NCI-H2107 treated with DMSO at 0.1 percent for 48 hours (cell line): ENCODE data around the gene KDM6A.
"Not testable (repeated sequence)": the region's sequence is repeated elsewhere in the genome, so short reads cannot be mapped to it uniquely, and the experiment has no call there.

Experiments
- DNase-seq: peaks from one replicate; lab custom pipeline; 2025; ENCODE audit not compliant: unreplicated experiment; lab: John Stamatoyannopoulos, UW

The KDM6A gene

DNA sequence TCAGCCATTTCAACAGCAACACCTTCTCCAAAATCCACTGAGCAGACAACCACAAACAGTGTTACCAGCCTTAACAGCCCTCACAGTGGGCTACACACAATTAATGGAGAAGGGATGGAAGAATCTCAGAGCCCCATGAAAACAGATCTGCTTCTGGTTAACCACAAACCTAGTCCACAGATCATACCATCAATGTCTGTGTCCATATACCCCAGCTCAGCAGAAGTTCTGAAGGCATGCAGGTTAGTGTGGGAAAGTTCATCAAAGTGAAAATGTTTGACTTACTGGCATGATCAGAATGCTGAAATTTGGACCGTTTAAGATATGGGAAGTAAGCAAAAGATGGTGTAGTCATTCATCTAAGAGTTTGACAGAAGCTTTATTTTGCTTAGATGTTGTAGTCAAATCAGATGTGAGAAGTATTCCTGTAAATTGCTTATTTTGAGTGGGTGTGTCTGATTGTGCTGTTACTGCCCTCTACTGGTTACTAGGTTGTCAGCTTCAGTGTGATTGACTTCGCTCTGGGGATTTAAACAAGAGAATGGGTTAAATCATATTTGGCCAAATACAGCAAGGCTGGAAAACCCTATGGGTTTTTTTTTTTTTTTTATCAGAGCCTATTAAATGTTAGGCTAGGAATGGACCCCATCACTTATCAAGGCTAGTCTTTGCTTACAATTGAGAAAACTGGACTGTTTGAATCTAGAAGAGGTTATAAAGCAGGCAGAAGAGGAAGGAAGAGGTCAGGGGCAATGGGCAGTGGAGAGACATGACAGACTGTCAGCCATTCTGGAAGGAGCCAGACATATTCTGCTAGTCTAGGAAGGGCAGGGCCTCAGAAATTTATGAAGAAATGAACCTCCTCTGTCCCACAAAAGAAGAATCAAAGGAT is 197.4 kb downstream of the KDM6A start:
- peak; percentile 20 for DNase-seq

GRCh38 chrX:45073011-45073410 is 200.0 kb downstream of the KDM6A start:
- not testable (repeated sequence) for DNase-seq

DNA sequence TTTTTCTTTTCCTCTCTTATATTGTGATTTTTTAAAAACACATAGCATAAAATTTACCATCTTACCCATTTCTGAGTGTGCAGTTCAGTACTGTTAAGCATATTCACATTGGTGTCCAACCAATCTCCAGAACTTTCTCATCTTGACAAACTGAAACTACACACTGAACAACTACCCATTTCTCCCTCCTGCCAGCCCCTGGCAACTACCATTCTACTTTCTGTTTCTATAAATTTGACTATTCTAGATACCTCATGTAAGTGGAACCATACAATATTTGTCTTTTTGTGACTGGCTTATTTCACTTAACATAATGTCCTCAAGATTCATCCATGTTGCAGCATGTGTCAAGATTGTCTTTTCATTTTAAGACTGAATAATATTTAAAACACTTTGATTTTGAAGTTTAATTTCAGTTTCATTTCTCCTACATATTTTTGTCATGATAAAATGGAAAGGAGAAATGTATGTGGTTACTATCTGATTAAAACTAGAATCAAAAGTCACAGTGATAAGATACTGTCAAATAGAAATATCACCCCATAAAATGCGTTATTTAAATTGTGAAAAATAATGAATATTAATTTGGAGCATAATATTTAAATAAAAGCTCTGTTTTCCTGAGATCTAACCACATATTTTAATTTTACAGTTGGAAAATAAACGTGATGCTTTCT is 204.9 kb downstream of the KDM6A start:
- DNase-seq: no peak

GRCh38 chrX:45083314-45083713 is 210.3 kb downstream of the KDM6A start:
- DNase-seq: no peak

- no peak for DNase-seq
These were observed 237.5 kb downstream of the KDM6A start for GRCh38 chrX:45110494-45110893.

GRCh38 chrX:45126158-45126557 is 253.2 kb downstream of the KDM6A start:
- no peak for DNase-seq

DNA sequence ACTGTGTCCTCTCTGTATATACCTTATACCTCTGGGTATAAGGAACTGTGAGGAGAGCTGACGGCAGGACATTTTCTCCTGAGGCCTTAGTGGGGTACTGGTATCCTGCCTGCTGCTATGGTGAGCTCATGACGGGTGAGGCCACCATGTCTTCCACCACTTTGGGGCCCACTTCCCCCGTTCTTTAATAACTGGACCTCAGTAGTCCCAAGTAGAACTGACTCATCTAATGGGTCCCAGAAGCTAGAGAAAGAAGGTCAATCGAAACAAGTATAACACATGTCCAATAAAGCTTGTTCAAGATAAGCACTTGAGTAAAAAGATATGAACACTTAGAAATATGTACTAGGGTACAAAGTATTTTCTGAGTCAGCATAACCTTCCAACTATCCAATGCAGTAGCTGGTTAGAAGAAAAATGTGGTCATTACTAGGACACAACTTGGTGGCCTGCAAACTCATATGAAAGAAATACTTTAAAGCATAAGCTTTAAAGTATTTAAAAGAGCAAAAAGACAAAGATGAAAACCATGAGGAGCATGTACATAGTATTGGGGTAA is 256.0 kb downstream of the KDM6A start:
- DNase-seq: no peak

DNA sequence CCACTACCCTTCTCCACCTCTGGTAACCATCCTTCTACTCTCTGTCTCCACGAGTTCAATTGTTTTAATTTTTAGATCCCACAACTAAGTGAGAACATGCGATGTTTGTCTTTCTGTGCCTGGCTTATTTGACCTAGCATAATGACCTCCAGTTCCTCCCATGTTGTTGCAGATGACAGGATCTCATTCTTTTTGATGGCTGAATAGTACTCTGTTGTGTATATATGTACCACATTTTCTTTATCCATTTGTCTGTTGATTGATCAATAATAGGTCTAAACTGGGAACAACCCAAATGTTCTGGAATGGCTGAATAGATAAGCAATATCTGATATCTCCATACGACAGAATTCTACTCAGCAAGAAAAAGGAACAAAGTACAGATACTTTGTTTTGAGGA is 260.5 kb downstream of the KDM6A start:
- DNase-seq: no peak

DNA sequence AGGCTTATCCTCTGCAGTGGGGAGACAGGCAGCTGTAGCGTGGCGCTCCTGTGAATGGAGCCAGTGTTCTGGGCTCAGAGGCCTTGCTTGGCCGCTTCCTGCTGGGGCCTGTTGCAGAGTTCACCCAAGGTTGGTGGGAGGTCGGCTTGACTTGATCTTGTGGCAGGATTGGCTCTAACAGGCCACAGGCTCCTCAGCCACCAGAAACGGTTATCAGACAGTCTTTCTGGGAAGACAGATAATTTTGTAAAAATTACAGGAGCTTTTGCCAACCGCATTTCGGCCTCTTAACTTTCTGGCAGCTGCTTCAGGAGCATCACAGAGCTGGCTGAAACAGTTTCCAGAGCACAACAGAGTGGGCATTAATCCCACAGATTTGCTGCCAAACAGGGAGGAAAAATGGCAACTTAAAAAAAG is 261.3 kb downstream of the KDM6A start:
- no peak for DNase-seq

DNA sequence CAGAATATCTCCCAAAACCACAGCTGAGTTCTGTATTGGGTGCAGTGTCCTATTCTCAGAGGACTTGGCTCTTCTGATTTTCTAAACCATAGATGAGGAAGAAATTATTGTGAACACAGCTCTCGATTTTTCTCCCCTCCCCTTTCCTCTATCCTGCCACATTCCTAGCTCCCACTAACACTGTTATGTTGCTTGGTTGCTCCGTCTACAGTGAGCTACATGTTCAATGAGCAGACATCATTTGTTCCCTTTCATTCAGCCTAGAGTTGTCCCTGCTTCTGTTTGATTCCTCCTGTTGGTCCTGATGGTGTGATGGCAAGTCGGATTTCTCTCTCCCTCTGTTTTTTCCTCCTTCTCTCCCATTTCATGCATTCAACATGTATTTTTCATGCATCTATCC is 261.8 kb downstream of the KDM6A start:
- DNase-seq: no peak

GRCh38 chrX:45135391-45136075 is 262.5 kb downstream of the KDM6A start:
- DNase-seq: not testable (repeated sequence)

DNA sequence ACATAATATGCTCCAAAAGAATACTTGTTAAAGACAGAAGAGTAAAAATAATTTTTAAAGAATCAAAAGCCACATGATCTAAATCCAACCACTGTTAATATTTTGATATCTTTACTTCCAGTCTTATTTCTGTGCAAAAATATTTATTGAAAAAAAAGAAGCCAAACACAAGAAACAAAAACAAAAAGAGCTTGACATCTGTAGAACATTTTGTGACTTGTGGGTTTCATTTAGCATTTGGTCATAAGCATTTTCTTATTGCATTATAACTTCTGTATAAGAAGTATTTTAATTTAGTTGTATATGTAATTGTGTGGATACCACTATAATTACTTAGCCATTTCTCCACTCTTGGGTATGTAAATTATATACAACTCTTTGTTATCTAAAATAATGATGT is 264.5 kb downstream of the KDM6A start:
- DNase-seq: no peak

DNA sequence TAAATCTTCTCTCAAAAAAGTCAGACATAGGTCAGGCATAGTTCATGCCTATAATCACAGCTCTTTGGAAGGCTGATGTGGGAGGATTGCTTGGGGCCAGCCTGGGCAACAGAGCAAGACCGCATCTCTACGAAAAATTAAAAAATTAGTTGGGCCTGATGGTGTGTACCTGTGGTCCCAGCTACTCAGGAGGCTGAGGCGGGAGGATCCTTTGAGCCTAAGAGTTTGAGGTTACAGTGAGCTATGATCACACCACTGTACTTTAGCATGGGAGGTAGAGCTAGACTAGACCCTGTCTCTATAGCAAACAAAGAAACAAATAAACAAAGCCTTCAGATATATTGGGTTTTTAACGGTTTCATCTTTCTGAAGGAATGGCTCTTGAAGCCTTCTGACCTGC is 265.5 kb downstream of the KDM6A start:
- DNase-seq: no peak

GRCh38 chrX:45140812-45141211 is 267.8 kb downstream of the KDM6A start:
- no peak for DNase-seq

DNA sequence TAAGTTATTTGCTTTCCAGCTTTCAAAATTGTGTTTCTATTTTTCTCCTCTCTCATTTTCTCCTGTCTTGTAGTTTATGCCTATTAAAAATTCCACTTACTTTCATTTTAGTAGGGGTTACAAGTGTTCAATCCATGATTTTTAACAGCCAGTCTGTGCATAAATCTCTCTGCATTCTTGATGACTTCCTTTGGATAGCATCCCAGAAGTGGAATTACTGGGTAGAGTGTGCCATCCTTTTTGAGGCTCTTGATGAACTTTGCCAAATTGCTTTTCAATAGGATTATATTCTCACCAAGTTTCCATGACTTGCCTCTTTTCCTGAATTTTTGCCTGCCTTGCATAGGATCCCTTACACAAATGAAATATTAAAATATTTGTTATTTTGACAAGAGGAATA is 269.2 kb downstream of the KDM6A start:
- no peak for DNase-seq

DNA sequence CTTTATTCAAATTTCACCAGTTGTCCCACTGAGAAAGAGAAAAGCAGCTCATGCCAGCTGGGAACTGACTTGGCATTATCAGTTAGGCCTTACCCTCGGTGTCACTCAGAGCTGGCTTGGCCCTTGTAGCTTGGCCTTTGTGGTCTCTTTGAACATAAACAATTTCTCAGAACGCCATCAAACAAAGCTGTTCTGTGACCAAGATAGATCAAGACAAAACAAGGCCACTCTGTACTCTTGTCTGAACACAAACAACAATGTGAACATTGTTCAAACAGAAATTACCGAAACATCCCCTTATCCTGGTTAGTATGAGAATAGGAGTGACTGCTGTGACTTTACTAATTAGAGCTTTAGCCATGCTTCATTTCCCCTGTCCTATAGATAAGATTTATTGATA is 270.5 kb downstream of the KDM6A start:
- DNase-seq: no peak

GRCh38 chrX:45145492-45146215 is 272.7 kb downstream of the KDM6A start:
- DNase-seq: no peak

DNA sequence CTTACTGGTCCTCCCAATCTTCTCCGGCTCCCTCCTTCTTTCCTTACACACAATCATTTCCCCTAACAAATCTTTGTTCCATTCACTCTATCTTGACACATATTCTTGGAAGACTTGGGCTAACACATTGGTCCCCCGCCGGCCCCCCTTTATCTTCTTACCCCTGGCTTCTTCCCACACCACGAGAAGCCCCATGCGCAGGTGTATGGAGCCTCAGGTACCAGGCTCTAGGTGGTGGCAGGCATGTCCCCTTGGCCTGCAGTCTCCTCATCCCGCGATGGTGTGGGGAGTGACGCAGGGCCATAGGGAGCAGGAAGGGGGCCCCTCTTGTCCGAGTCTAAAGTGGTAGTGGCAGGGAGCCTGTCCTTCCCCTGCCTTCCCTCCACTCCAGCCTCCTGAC is 277.8 kb downstream of the KDM6A start:
- DNase-seq: no peak

GRCh38 chrX:45154033-45154360 is 281.0 kb downstream of the KDM6A start:
- no peak for DNase-seq

- no peak for DNase-seq
These were observed 281.5 kb downstream of the KDM6A start for GRCh38 chrX:45154462-45154861.

- no peak for DNase-seq
These were observed 284.7 kb downstream of the KDM6A start for GRCh38 chrX:45157647-45158046.
